Limb (tissue), 2 donors: ENCODE results near the gene COL27A1.
A peak's percentile ranks its signal among the peaks of the same experiment; 100 is the strongest.

Experiments
- DNase-seq, 2 donors: peaks; one replicate each; pipeline ENCODE4 v3.0.0-alpha.2; 2016; ENCODE audit errors: extremely low spot score in 2 of 2

Gene COL27A1

DNA sequence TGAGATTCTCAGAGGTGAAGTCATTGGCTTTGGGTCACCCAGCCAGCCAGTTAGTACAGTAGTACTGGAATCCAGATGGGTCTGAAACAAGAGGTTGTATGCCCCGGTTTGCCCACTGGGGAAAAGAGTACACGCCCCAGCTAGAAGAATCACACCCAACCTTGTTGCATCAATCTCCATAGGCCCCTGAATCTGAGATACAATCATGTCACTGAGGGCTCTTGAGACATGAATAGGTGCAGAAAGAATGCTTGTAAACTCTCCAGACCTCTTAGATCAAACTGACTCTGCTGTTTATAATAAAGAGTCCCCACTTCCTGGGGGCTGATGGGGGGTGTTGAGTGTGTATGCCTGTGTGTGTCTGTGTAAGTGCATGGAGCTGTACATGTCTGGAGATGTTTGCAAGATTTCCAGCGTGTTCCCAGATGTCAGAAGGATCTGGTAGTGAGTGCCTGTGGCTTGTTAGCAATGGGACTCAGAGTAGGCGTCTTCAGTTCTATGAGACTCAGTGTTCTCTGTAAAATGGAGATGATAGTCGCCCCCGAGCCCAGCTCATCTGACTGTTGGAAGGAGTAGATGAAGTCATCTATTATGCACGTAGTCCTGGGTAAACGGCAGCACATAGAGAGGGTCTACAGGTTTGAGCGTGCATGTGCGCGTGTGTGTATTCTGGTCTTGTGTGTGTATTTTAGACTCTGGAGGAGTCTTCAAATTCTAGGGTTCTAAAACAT lies 48.2 kb downstream of the COL27A1 start:
- no peak for DNase-seq

DNA sequence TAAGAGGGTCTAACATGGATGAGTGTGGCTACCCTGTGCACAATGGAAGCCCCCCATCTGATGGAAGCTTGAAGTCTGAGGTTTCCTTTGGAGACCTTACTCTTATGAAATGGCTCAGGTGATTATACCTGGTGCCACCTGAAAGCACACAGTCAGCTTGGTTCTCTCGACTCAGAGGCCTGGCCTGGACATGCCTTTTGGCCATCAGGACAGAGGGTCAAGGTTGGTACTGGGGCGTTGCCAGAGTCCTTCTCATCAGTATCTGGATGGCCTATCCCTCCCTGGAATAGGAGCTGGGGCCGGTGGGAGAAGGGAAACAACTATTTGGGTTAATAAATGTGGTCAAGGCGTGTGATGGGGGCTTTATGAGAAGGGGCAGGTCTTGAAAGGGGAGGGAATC lies 48.9 kb downstream of the COL27A1 start:
- DNase-seq: no peak

DNA sequence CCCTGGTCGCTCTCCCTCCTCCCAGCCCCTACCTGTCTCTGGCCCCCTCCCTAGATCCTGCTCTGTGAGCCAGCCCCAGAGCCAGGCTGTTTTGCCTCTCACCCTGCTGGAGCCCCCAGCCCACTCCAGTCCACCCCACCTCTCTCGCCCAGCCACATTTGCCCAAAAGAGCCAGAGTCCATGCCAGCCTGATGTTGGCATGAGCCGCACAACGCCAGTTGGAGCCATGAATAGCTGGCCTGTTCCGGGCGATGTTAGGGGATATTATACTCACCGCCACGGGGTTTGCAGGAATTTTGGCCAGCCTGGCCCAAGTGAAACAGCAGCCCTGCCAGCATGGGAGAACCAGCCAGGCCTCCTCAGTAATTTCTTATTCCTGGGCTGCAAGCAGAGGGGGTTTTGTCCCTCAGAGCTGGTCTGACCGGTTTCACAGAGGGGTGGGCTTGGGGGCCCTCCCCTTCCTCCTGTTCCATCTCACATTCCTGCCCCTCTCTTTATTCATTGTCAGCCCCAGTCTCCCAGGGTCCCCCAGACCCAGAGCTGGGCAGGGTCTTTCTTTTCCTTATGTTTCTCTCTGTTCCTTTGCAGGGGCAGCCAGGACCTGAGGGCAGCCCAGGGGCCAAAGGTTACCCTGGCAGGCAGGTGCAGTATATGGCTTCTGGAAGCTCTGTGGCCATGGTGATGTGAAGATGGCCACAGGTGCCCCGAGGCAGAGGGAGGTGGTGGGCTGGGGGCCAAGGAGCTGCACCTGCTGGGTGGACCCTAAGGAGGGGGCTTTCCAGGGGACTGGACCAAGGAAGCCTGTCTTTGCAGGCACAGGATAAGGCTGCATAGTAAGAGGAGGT lies 50.1 kb downstream of the COL27A1 start:
- DNase-seq: peak in 1 of 2 donors; percentile 60

DNA sequence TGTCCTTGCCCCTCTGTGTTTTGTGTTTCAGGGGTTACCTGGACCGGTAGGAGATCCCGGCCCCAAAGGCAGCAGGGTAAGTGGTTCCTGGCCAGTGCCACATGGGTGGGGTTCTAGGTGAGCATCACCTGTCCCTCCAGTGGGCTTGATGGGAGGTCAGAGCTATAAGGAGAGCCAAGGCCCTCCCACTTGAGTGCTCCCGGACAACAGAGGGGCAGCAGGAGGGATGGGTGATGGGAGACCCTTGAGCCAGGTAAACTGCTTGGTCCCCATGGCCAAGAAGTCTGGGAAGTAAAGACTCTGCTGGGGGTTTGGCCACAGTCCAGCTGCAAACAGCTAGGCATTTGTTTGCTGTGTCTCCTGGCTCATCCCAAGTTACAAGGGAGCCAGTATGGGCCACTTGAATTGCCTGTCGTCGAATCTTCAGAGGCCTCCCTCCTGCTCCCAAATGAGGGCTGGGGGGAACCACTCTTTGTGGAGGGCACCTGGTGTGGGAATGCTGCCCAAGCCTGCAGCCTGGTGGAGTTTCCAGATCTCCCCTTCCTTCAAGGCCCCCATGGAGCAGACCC lies 51.0 kb downstream of the COL27A1 start:
- no peak for DNase-seq

DNA sequence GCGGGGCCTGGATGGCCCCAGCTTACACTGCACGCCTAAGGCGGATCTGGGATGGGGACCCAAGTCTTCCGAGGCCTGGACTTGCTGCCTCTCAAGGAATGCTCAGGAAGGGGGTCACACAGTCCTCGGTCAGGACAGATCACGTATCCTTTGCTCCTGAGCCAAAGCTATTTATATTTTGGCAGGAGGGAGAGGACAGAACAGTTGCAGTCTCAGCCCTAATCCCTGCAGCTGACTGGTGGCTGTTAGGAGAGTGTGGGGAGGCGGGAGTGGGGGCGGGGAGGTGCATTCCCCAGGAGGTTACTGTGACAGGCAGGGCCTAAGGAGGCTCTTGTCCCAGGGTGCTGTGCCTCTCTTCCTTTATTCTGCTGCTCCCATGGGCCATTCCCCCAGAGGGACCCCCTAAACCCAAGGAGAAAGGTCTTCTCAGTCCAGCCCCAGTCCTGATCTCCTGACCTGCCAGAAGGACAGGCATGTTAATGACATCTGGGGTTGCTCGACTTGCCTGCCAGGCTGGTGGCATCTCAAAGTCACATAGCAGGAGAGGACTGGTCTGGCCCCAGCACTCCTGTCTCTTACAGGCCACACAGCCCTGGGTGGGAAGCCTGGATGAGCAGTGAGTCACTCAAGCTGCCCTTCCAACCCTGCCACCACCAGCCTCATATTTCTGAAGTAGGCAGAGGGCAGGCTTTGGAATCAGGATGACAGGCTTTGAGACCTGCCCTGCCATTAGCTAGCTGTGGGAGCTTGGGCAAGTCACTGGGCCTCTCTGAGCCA lies 51.9 kb downstream of the COL27A1 start:
- peak; percentile 79 to 80 for DNase-seq

DNA sequence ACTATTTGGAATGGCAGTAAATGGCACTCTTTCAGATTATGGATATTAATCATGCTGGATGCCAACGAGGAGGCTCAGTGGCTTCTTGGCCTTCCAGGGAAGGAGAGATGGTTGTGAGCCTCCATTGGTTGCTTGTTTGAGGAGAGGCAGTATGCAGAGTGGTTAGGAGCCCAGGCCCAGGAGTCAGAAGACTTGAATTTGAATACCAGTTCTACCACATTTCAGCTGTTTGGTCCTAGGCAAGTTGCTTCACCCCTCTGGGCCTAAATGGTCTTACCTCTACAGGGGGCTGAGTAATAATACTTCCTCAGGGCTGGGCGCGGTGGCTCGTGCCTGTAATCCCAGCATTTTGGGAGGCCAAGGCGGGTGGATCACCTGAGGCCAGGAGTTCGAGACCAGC lies 52.5 kb downstream of the COL27A1 start:
- no peak for DNase-seq

DNA sequence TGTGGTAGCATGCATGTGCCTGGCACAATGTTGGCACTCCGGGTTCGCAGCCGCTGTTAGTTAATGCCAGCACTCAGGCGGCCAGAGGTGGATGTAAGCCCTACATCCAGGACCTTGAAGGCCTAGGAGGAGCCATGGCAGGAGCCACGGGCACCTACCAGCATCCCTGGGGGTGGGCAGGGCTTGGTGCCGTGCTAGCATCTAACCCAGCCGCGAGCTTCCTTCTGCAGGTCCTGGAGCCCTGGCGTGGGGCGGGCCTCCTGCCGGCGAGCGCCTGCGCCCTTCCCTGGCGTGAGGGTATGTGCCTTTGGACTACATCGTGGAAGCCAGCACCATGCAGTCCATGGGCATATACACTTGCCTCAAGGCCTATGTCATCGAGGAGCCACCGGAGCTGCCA lies 53.8 kb downstream of the COL27A1 start:
- DNase-seq: no peak

DNA sequence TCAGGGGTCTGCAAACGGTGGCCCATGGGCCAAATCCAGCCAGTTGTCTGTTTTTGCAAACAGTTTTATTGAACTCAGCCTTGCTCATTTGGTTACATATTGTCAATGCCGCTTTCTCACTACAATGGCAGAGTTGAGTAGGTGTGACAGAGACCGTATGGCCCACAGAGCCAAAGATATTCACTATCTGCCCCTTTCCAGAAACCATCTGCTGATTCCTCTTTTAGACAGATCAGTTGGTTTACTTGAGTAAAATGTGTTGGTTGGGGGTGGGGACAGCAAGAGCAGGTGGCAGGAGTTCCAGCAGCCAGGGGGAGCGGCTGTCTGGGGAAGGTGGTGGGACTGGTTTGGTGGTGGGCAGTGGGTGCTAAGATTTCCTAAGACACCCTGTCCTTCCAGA lies 54.8 kb downstream of the COL27A1 start:
- DNase-seq: no peak

DNA sequence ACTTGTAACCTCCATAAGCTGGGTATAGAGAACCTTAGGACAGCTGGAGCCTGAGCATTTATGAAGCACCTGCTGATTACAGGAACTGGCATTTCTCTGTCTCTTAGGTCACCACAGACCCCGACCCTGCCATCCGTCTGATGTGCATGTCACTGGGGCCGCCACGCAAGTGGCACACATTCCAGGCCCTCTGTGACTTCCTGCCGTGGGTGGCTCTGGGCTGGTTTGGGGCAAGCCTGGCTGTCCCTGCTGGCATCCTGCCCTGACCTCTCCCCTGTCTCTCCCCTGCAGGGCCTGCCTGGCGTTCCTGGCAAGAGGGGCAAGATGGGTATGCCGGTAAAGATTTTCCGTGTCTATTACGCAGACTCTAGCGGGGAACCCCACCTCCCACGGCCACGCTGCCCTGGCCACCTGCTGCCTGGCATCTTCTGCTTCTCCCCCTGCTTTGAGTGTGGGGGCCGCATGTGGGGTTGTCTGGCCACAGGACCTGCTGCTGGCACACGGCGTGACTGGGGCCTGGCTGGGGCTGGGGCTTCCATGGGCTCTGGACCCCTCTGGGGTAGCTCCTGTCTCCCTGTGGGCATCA lies 55.4 kb downstream of the COL27A1 start:
- no peak for DNase-seq

DNA sequence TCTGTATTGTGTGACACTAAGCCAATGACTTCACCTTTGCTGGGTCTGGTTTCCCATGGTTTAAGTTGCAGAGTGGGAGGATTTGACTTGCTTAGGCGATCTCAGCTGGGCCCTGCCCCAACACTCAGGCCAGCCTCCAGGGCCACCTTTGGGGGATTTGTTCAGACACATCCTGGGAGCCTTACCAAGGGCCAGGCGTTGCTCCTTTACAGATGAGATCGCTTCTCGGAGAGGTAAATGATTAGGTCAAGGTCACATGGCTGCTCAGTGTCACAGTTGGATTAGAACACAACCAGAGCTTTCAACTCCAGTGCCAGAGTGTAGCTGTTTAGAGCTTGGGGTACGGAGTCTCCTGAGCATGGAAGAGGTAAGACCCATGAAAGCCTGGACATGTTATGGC lies 57.5 kb downstream of the COL27A1 start:
- no peak for DNase-seq

DNA sequence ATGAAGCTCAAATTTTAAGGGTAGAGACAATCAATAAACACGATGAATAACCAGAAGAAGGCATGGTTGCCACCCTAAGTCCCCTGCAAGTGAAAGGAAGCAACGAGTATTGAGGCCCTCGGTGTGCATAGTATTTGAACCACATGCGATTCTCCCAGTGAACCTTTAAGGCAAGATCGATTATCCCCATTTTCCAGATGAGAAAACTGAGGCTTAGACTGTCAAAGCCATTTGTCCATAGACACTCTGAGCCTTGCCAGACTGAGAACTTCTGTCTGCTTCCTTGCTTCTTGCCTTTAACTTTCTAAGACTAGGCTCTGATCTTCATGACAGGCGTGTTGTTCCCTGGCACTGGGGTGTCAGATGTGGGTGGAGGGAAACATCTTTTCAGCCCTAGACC lies 58.2 kb downstream of the COL27A1 start:
- no peak for DNase-seq

DNA sequence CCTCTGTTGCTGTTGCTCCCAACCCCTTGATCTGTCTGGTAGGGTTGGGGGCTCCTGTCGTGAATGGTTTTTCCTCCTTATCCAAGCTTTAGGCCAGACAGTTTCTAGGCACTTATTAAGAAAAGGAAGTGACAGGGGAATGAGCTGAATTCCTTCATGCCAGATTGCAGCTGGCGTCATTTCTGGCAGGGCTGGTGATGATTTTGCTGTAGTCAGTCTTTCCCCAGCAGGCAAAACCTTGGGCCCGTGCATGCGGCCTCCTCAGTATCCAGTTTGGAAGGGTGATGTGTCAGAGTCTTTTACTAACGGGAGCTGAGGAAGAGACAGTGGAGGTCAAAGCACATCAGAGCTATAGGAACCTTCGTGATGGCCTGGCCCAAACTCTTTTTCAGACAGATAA lies 58.8 kb downstream of the COL27A1 start:
- no peak for DNase-seq

DNA sequence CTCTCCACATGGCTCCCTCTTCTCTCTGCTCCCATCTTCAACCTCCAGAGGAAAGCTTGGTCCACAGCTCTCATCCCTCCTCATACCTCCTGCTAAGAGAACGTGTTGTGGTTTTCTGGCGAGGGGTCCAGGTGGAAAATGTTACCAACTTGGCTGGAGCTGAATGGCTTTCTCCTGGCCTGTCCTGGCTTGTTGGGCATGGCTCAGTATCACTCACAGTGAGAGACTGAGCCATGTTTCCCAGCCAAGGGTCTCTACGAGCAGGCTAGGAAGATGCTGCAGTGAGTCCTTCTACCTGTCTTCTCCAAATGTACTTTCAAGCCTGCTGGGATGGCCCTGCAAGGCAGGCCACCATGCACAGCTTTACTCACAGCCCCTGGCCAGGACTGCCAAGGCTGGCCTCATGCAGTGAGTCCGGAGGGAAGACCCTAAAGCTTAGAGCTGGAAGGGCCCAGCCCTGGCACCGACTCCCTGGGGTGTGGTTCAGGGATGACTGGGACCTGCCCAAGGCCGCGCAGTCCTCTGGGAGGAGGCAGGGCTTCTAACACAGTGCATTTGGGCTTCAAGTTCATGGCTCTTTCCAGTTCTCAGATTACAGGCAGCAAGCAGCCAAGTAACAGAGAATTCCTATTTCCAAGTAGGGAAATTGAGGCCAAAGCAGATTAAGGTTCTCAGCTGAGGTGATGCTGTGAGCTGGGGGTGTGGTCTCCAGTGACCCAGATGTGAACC lies 59.5 kb downstream of the COL27A1 start:
- DNase-seq: no peak

DNA sequence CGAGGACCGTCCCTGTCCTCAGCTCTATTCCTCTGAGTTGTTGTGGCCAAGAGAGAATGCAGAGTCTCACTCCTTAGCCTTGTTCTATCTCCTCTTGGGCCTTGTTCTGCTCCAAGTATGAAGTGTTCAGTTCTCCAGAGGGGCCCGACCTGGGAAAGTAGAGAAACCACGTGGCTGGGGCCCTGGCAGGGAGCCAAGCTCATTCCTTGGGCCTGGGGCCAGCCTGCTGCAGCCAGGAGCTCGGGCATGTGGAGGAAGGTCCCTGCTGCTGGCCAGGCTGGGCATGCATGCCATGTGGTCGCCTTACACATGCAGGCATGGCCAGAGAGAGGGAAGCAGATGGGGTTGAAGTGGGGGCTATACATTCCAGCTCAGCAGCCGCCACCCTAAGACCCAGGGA lies 60.7 kb downstream of the COL27A1 start:
- peak in 1 of 2 donors; percentile 87 for DNase-seq

DNA sequence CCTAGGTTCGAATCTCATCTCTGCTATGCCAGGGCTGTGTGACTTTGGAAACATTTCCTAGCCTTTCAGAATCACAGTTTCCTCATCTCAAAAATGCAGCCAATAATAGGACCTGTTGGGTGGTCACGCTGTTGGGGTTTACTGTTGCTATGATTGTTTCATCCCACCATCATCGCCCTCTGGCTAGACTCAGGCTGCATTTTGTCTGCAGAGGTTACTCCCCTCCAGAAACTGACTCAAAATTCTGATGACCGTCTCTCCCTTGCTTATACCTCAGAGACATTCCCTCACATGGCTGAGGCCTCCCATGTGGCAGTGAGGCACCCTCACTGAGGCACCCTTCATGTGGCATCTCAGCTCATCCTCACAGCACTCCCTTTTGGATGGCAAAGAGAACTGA lies 61.6 kb downstream of the COL27A1 start:
- DNase-seq: no peak

DNA sequence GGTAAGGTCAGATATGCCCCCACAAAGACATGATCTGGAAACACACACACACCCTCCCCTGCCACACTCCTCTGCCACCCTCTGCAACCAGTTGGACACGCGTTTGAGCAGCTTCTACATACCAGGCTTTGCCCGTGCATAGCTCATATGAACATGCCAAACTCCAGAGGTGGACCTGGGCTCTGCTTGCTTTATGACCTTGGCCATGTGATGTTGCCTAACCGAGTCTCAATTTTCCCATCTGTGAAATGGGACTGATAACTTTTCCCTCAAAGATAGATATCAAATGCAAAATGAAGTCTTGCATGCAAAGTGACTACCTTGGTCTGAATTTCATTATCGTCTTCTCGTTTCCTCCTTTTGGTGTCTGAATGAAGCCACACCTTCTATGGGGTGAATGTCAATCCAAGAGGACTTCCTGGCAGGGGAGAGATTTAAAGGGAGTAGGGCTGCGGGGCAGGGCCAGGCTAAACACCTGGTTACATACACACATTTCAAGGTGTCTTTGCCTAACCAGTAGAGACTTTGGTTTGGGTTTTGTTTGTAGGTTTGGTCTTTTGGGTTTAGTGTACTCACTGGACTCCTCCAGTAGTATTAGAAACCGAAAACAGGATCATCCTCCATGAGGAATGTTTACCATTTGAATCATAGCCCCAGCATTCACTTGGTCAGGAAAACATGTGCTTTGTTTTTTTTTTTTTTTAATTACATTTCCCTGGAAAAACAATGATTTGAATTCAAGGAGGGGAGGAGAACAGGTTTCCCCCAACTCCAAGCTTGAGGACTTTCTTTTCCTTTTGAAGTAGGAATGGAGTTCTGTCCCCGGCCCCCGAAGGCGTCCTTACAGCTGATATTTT lies 63.2 kb downstream of the COL27A1 start:
- DNase-seq: no peak

DNA sequence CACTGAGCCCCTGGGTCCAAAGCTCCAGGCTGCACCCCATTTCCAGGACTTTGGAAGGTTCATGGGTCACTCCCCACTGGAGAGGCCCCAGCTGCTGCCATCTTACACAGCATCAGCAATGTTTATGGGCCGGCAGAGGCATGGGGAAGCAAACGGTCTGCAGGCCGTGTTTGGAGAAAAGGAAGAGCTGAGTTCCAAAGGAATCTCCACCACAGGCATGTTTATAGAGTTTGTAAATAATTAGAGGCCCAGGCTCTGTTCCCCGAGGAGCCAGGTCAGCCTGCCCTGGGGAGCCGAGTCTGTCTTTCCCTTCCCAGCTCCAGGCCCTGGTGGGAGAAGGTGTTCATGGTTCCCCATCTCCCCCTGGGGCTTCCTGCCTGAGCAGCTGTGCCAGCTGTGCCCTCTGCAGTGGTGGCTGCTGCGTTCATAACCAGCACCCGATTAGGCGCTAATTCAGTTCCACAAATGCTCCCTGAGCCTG lies 64.8 kb downstream of the COL27A1 start:
- no peak for DNase-seq

DNA sequence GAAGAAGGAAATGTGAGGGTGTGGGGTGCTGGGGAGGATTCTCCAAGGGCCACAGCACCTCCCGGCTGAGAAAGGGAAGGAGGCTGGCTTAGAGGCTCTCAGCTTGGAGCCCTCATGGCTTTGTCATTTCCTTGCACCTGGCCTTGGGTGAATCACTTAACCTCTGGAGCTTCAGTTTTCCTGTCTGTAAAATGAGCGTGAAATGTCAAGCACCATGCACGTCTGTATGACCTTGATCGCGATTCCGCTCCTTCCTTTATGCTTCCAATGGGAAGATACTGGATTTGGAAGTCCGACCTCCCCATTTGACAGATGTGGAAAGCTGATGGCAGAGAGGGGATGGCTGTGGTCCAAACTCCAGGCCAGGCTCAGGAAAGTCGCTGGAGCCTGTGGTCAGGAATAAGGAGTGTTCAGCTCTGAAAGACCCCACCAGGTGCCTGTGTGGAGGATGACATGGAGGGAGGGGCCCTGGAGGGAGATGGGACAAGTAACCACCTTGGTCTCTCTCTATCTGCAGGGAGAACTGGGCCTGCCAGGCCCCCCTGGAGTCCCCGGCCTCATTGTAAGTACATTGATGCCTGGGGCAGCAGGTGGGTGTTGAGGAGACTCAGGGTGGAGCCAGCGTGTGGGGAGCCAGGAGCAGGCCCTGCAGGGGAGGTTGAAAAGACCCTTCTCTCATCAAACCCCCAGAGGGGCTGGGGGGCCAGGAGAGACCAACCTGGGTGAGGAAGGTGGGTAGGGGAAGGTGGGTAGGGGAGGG lies 66.5 kb downstream of the COL27A1 start:
- DNase-seq: no peak
